Regular cardiac myocyte (primary cell): ENCODE measurements around the gene TLL1. TPM values are rescaled to one million over a fixed set of nuclear protein-coding genes. Genes with fewer than 3 reads are reported as not detected.

Source experiments
- total RNA-seq: library from RNA; depleted of rRNA; stranded (reverse); fragments of >200 nt; gene quantifications from 2 replicates; pipeline ENCODE4 v1.2.3, GENCODE V29; 2014

Gene TLL1
- 0.38 and 0.85 TPM in 2 replicates for total RNA-seq

DNA sequence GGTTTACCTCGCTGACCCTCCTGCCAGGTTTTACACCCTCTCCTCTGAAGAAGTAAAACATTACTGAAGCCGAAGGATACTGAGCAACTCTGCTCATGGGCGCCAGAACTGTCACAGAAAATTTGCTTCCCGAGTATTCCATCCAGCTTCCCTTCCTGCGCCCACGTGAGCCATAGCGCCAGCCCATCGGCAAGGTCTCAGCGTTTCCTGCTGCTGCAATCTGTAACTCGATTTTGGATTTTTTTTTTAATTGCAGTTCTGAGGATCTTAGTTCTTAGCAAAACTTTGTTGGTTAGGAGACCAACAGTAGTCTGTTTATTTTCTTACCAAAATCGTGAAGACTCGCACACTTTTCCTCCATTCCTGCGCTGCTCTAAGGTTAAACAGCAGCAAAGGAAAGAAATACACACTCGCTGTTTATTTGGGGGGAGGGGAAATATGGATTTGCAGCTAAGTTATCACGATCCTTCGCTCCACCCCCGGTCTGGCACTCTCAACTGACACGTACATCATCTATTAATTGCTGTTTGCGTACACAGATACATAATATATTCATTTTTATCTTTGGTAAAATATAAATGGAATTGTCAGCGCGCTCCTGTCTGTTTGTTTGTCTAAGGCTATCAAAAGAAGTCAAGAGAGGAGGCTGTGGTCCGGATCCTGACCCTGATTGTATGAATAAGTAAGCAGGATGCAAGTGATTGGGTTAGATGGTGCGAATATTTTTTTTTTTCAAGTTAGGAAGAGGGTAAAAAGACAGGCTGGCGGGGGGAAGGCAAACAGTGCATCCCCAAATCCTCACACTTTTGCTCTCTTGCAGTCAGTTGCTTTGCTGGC lies at the start of gene TLL1:
Gene TLL1, plus strand, starts transcription at position 777 of the 837 bp plus-strand sequence. CDS start 668 bp downstream, outside the sequence.

